ENCODE measurements around the gene SCFD2.

SCFD2 gene

DNA sequence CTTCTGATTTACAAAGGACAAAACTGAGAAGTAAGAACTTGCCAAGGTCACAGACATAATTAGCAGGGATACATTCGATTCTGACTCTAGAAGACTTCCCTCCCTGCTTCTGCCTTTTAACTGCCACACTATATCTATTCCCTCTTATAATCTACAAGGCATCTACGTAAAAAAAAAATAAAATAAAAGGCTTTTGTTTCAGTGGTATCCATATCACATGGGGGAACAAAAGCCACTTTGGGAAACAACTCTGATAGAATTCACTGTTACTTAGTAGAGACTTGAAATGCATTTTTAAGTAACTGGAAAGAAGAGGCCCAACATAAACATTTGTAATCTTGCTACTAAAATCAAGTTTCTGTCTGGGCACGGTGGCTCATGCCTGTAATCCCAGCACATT is 247.2 kb downstream of the SCFD2 start:
- Histone ChIP-seq H3K27ac (ENCODE audit: low read length) (no peak overlapping the region), H3K4me1 (ENCODE audit: control insufficient read depth, low read depth, low read length) (peaks cover 7% of the 10 kb centered on the region), H3K9ac (ENCODE audit: low read length) (no peak overlapping the region), H3K27me3 (ENCODE audit: control insufficient read depth, insufficient read depth, low read length) (no peaks in the 10 kb centered on the region), H3K36me3 (ENCODE audit: control insufficient read depth, low read depth, low read length) (no peaks in the 10 kb centered on the region), H3K4me3 (ENCODE audit: low read length) (no peak overlapping the region), H3K9me3 (ENCODE audit: control insufficient read depth, low read depth, low read length) (no peaks in the 10 kb centered on the region)

DNA sequence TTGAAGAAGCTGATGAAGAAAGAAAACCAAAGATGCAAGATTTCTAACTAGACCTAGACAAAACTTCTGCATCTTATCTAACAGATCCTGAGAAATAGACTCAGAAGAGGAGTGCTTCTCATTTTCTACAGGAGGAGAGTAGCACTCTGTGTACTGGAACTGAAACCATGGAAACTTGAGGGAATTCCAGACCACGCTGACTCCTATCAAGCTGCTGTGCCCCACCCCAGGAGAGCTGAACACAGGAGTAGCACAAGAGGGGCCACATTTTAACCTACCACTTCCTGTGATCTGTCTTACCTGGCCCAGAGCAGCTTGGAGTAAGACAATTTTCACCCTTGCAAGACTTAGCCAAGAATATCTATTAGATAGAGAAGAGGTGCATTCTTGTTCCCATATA is 248.9 kb downstream of the SCFD2 start:
- Histone ChIP-seq H3K36me3 (ENCODE audit: control insufficient read depth, low read depth, low read length) (no peaks in the 10 kb centered on the region), H3K4me1 (ENCODE audit: control insufficient read depth, low read depth, low read length) (peaks cover 7% of the 10 kb centered on the region), H3K27me3 (ENCODE audit: control insufficient read depth, insufficient read depth, low read length) (no peaks in the 10 kb centered on the region), H3K27ac (ENCODE audit: low read length) (no peak overlapping the region), H3K9me3 (ENCODE audit: control insufficient read depth, low read depth, low read length) (no peaks in the 10 kb centered on the region), H3K4me3 (ENCODE audit: low read length) (no peak overlapping the region), H3K9ac (ENCODE audit: low read length) (no peak overlapping the region)

DNA sequence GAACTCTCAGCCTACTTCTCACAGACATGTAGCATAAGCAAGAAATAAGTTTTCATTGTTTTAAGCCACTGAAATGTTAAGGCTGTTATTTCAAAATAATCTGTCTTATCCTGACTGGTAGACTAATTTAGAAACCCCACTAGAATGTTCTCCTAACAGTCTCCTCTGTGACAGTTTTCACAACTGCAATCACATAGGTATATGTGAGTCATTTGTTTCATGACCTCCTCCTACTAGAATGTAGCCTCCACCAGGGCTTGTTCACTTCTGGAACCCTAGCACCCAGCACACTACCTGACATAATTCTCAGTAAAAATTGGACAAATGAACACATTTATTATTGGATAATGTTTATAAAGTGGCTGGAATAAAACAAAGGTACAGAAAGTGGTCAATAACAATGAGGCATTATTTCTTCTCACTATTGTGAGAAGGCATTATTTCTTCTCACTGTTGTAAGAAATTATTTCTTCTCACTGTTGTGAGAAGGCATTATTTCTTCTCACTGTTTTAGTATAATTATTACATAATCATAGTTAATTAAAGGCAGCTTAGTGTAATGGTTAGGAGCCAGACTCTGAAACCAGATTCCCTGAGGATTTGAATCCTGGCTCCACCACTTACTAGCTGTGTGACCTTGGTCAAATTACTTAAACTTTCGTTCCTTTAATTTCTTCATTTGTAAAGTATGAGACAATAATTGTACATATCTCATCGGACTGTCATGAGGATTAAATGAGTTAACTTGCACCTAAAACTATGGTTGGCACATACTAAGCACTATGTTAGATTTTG is 252.2 kb downstream of the SCFD2 start:
- Histone ChIP-seq H3K4me3 (ENCODE audit: low read length) (no peak overlapping the region), H3K4me1 (ENCODE audit: control insufficient read depth, low read depth, low read length) (no peaks in the 10 kb centered on the region), H3K27me3 (ENCODE audit: control insufficient read depth, insufficient read depth, low read length) (no peaks in the 10 kb centered on the region)

DNA sequence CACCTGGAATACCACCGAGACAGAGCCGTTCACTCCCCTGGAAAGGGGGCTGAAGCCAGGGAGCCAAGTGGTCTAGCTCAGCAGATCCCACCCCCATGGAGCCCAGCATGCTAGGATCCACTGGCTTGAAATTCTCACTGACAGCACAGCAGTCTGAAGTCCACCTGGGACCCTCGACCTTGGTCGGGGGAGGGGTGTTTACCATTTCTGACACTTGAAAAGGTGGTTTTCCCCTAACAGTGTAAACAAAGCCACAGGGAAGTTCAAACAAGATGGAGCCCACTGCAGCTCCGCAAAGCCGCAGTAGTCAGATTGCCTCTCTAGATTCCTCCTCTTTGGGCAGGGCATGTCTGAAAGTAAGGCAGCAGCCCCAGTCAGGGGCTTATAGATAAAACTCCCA is 260.5 kb downstream of the SCFD2 start:
- H3K4me1 ChIP-seq (ENCODE audit: control insufficient read depth, low read depth, low read length): no peaks in the 10 kb centered on the region

More for the DNA sequence above, 252.2 kb downstream of the SCFD2 start:
- Histone ChIP-seq H3K9ac (ENCODE audit: low read length) (no peak overlapping the region), H3K27ac (ENCODE audit: low read length) (no peak overlapping the region), H3K9me3 (ENCODE audit: control insufficient read depth, low read depth, low read length) (no peaks in the 10 kb centered on the region), H3K36me3 (ENCODE audit: control insufficient read depth, low read depth, low read length) (no peaks in the 10 kb centered on the region)

GRCh38 chr4:53103481-53103880 is 262.4 kb downstream of the SCFD2 start:
- no peak overlapping the region for H3K27ac ChIP-seq (ENCODE audit: low read length)
- H3K9me3 ChIP-seq (ENCODE audit: control insufficient read depth, low read depth, low read length): no peaks in the 10 kb centered on the region
- H3K4me1 ChIP-seq (ENCODE audit: control insufficient read depth, low read depth, low read length): no peaks in the 10 kb centered on the region
- H3K27me3 ChIP-seq (ENCODE audit: control insufficient read depth, insufficient read depth, low read length): no peaks in the 10 kb centered on the region
- no peak overlapping the region for H3K9ac ChIP-seq (ENCODE audit: low read length)
- no peak overlapping the region for H3K4me3 ChIP-seq (ENCODE audit: low read length)
- H3K36me3 ChIP-seq (ENCODE audit: control insufficient read depth, low read depth, low read length): no peaks in the 10 kb centered on the region

More for the DNA sequence above, 260.5 kb downstream of the SCFD2 start:
- Histone ChIP-seq H3K4me3 (ENCODE audit: low read length) (no peak overlapping the region), H3K27me3 (ENCODE audit: control insufficient read depth, insufficient read depth, low read length) (no peaks in the 10 kb centered on the region), H3K9me3 (ENCODE audit: control insufficient read depth, low read depth, low read length) (no peaks in the 10 kb centered on the region), H3K27ac (ENCODE audit: low read length) (no peak overlapping the region), H3K36me3 (ENCODE audit: control insufficient read depth, low read depth, low read length) (no peaks in the 10 kb centered on the region), H3K9ac (ENCODE audit: low read length) (no peak overlapping the region)

GRCh38 chr4:53101191-53101581 is 264.7 kb downstream of the SCFD2 start:
- no peak overlapping the region for H3K4me3 ChIP-seq (ENCODE audit: low read length)
- no peak overlapping the region for H3K9ac ChIP-seq (ENCODE audit: low read length)
- H3K9me3 ChIP-seq (ENCODE audit: control insufficient read depth, low read depth, low read length): no peaks in the 10 kb centered on the region
- H3K27ac ChIP-seq (ENCODE audit: low read length): no peak overlapping the region
- no peaks in the 10 kb centered on the region for H3K27me3 ChIP-seq (ENCODE audit: control insufficient read depth, insufficient read depth, low read length)
- H3K4me1 ChIP-seq (ENCODE audit: control insufficient read depth, low read depth, low read length): no peaks in the 10 kb centered on the region
- no peaks in the 10 kb centered on the region for H3K36me3 ChIP-seq (ENCODE audit: control insufficient read depth, low read depth, low read length)

- Histone ChIP-seq H3K4me3 (ENCODE audit: low read length) (no peak overlapping the region), H3K36me3 (ENCODE audit: control insufficient read depth, low read depth, low read length) (no peaks in the 10 kb centered on the region), H3K4me1 (ENCODE audit: control insufficient read depth, low read depth, low read length) (no peaks in the 10 kb centered on the region), H3K9me3 (ENCODE audit: control insufficient read depth, low read depth, low read length) (no peaks in the 10 kb centered on the region), H3K27me3 (ENCODE audit: control insufficient read depth, insufficient read depth, low read length) (no peaks in the 10 kb centered on the region), H3K27ac (ENCODE audit: low read length) (no peak overlapping the region), H3K9ac (ENCODE audit: low read length) (no peak overlapping the region)
Observed at GRCh38 chr4:53100501-53101190, 265.2 kb downstream of the SCFD2 start.

DNA sequence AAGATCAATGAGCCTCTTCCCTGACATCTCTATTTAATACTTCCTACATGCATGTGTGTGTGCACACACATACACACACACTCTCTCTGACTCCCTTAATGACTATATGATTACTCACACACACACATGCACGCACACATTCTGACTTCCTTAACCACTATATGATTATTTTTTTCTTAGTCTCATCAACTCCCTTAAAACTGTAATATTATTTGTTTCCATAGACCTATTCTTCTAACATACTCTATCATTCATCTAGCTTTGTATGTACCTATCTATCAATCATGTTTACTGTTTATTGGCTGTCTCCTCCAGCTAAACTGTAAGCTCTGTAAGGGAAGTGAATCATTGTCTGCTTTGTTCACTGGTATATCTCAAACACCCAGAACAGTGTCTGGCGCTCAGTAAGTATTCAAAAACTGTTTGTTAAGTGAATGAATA is 267.2 kb downstream of the SCFD2 start:
- no peaks in the 10 kb centered on the region for H3K36me3 ChIP-seq (ENCODE audit: control insufficient read depth, low read depth, low read length)
- H3K4me3 ChIP-seq (ENCODE audit: low read length): no peak overlapping the region
- H3K27ac ChIP-seq (ENCODE audit: low read length): no peak overlapping the region
- H3K27me3 ChIP-seq (ENCODE audit: control insufficient read depth, insufficient read depth, low read length): no peaks in the 10 kb centered on the region
- H3K9me3 ChIP-seq (ENCODE audit: control insufficient read depth, low read depth, low read length): no peaks in the 10 kb centered on the region
- H3K4me1 ChIP-seq (ENCODE audit: control insufficient read depth, low read depth, low read length): no peaks in the 10 kb centered on the region
- H3K9ac ChIP-seq (ENCODE audit: low read length): no peak overlapping the region

DNA sequence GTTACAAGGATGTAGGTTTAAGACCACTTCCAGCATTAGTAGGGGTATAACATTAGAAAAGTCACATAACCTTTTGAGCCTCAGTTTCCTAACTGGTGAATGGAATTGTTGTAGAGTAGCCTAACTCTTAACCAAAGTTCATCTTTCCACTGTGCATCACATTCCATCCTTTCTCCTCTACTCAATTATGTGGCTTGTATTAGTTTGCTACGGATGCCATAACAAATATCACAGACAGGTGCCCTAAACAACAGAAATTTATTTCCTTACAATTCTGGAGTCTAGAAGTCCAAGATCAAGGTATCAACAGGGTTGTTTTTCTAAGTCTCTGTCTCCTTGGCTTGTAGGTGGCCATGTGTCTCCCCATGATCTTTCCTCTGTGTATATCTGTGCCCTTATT is 271.8 kb downstream of the SCFD2 start:
- no peaks in the 10 kb centered on the region for H3K36me3 ChIP-seq (ENCODE audit: control insufficient read depth, low read depth, low read length)
- no peak overlapping the region for H3K4me3 ChIP-seq (ENCODE audit: low read length)
- no peak overlapping the region for H3K27ac ChIP-seq (ENCODE audit: low read length)
- H3K9ac ChIP-seq (ENCODE audit: low read length): no peak overlapping the region
- no peaks in the 10 kb centered on the region for H3K27me3 ChIP-seq (ENCODE audit: control insufficient read depth, insufficient read depth, low read length)
- H3K9me3 ChIP-seq (ENCODE audit: control insufficient read depth, low read depth, low read length): no peaks in the 10 kb centered on the region
- H3K4me1 ChIP-seq (ENCODE audit: control insufficient read depth, low read depth, low read length): no peaks in the 10 kb centered on the region

GRCh38 chr4:53089936-53090729 is 275.7 kb downstream of the SCFD2 start:
- no peak overlapping the region for H3K4me3 ChIP-seq (ENCODE audit: low read length)
- H3K4me1 ChIP-seq (ENCODE audit: control insufficient read depth, low read depth, low read length): no peaks in the 10 kb centered on the region
- no peak overlapping the region for H3K9ac ChIP-seq (ENCODE audit: low read length)
- H3K27ac ChIP-seq (ENCODE audit: low read length): no peak overlapping the region
- H3K27me3 ChIP-seq (ENCODE audit: control insufficient read depth, insufficient read depth, low read length): no peaks in the 10 kb centered on the region
- no peaks in the 10 kb centered on the region for H3K36me3 ChIP-seq (ENCODE audit: control insufficient read depth, low read depth, low read length)
- no peaks in the 10 kb centered on the region for H3K9me3 ChIP-seq (ENCODE audit: control insufficient read depth, low read depth, low read length)

GRCh38 chr4:53088152-53088551 is 277.7 kb downstream of the SCFD2 start:
- Histone ChIP-seq H3K4me1 (ENCODE audit: control insufficient read depth, low read depth, low read length) (no peaks in the 10 kb centered on the region), H3K4me3 (ENCODE audit: low read length) (no peak overlapping the region), H3K9me3 (ENCODE audit: control insufficient read depth, low read depth, low read length) (no peaks in the 10 kb centered on the region), H3K27ac (ENCODE audit: low read length) (no peak overlapping the region), H3K27me3 (ENCODE audit: control insufficient read depth, insufficient read depth, low read length) (no peaks in the 10 kb centered on the region), H3K36me3 (ENCODE audit: control insufficient read depth, low read depth, low read length) (no peaks in the 10 kb centered on the region), H3K9ac (ENCODE audit: low read length) (no peak overlapping the region)
